ENCODE measurements around the gene ADAP1. TPM values are rescaled to one million over a fixed set of nuclear protein-coding genes. Genes with fewer than 3 reads are reported as not detected.

Gene ADAP1
- polyA plus RNA-seq, 1 experiment = 5.1 TPM

- no peak for DNase-seq (ENCODE audit: low read depth)
- peaks cover 56% of the 10 kb centered on the region for H3K36me3 ChIP-seq (ENCODE audit: control insufficient read depth, insufficient read depth, low read length)
- no peak overlapping the region for H3K4me3 ChIP-seq (ENCODE audit: low read depth, low read length)
- ChIA-PET CTCF (interaction anchor here (1.0 to 1.8 kb wide), 6 partner anchors 12 to 71 kb away, joined by 3 to 7 read pairs (median 3); no protein-coding TSS in a partner anchor), POLR2A (no interaction called here)
- no peak for TF ChIP-seq CTCF (IDR thresholded peaks at IDR 0.05; ENCODE audit: insufficient read depth, low read depth, low read length)
- no peaks in the 10 kb centered on the region for H3K27me3 ChIP-seq (ENCODE audit: control insufficient read depth, insufficient read depth, low read length)
Measured at GRCh38 chr7:857661-858060, 96.8 kb downstream of the ADAP1 start.

GRCh38 chr7:856444-857095 is 97.9 kb downstream of the ADAP1 start:
- H3K36me3 ChIP-seq (ENCODE audit: control insufficient read depth, insufficient read depth, low read length) = peaks cover 51% of the 10 kb centered on the region
- ChIA-PET POLR2A (no interaction called here), CTCF (interaction anchor here (1.0 to 1.8 kb wide), 4 partner anchors 10 to 20 kb away, joined by 3 to 7 read pairs (median 3); no protein-coding TSS in a partner anchor)
- H3K27me3 ChIP-seq (ENCODE audit: control insufficient read depth, insufficient read depth, low read length) = no peaks in the 10 kb centered on the region
- DNase-seq (ENCODE audit: low read depth) = no peak
- TF ChIP-seq CTCF (IDR thresholded peaks at IDR 0.05; ENCODE audit: insufficient read depth, low read depth, low read length) = no peak
- H3K4me3 ChIP-seq (ENCODE audit: low read depth, low read length) = no peak overlapping the region

- ChIA-PET CTCF (no interaction called here), POLR2A (no interaction called here)
- Histone ChIP-seq H3K36me3 (ENCODE audit: control insufficient read depth, insufficient read depth, low read length) (peaks cover 49% of the 10 kb centered on the region), H3K4me3 (ENCODE audit: low read depth, low read length) (no peak overlapping the region), H3K27me3 (ENCODE audit: control insufficient read depth, insufficient read depth, low read length) (no peaks in the 10 kb centered on the region)
- no peak for TF ChIP-seq CTCF (IDR thresholded peaks at IDR 0.05; ENCODE audit: insufficient read depth, low read depth, low read length)
- no peak for DNase-seq (ENCODE audit: low read depth)
Measured at GRCh38 chr7:855686-856369, 98.7 kb downstream of the ADAP1 start.

- POLR2A ChIA-PET = no interaction called here
Measured at GRCh38 chr7:854118-854775, 100.2 kb downstream of the ADAP1 start.

More at GRCh38 chr7:854118-854775, 100.2 kb downstream of the ADAP1 start:
- H3K27me3 ChIP-seq (ENCODE audit: control insufficient read depth, insufficient read depth, low read length) = no peaks in the 10 kb centered on the region
- no peak for TF ChIP-seq CTCF (IDR thresholded peaks at IDR 0.05; ENCODE audit: insufficient read depth, low read depth, low read length)
- peaks cover 42% of the 10 kb centered on the region for H3K36me3 ChIP-seq (ENCODE audit: control insufficient read depth, insufficient read depth, low read length)
- no peak overlapping the region for H3K4me3 ChIP-seq (ENCODE audit: low read depth, low read length)
- no peak for DNase-seq (ENCODE audit: low read depth)
- CTCF ChIA-PET = interaction anchor here (0.7 to 1.2 kb wide), 2 partner anchors 12 to 18 kb away, joined by 3 read pairs; no protein-coding TSS in a partner anchor
